GM23338 (cell line): ENCODE data around the gene TK1. TPM values are rescaled to one million over a fixed set of nuclear protein-coding genes. Genes with fewer than 3 reads are reported as not detected.

Experiments
- ATAC-seq: fragments of 200-7000 bp; cut with Tn5 transposase; 3 replicates; pipeline ENCODE4 v1.9.1; 2020
- DNase-seq: peaks from one replicate; pipeline ENCODE4 v3.0.0-alpha.2; 2015; ENCODE audit warnings: low spot score
- H2AFZ ChIP-seq: fragments of 200-600 bp; sonication (generic); 2 replicates; pipeline ENCODE4 v1.8.0; 2016; ENCODE audit warnings: antibody characterized with exemption, mild to moderate bottlenecking, moderate library complexity
- H3F3A ChIP-seq: fragments of 200-600 bp; sonication (generic); replicated peaks from 2 replicates; pipeline ENCODE4 v1.8.0; 2017; ENCODE audit warnings: antibody characterized with exemption, mixed run types, low read depth
- H3K27ac ChIP-seq: fragments of 200-600 bp; sonication (generic); 2 replicates; pipeline ENCODE4 v1.6.1; 2016; ENCODE audit warnings: low read depth
- H3K27me3 ChIP-seq: fragments of 200-600 bp; sonication (generic); 2 replicates; pipeline ENCODE4 v1.8.0; 2016; ENCODE audit warnings: mild to moderate bottlenecking, mixed run types, moderate library complexity; ENCODE audit not compliant: insufficient read depth
- H3K36me3 ChIP-seq: fragments of 200-600 bp; sonication (generic); 2 replicates; pipeline ENCODE4 v1.8.0; 2016; ENCODE audit warnings: mild to moderate bottlenecking; ENCODE audit not compliant: insufficient read depth
- H3K4me1 ChIP-seq: fragments of 200-600 bp; sonication (generic); 2 replicates; pipeline ENCODE4 v1.8.0; 2016; ENCODE audit warnings: mild to moderate bottlenecking, moderate library complexity; ENCODE audit not compliant: insufficient read depth
- H3K4me2 ChIP-seq: fragments of 200-600 bp; sonication (generic); 2 replicates; pipeline ENCODE4 v1.7.1; 2017; ENCODE audit warnings: mixed run types
- H3K4me3 ChIP-seq: fragments of 200-600 bp; sonication (generic); 2 replicates; pipeline ENCODE4 v1.6.1; 2016; ENCODE audit warnings: mixed run types
- H3K79me2 ChIP-seq: fragments of 200-600 bp; sonication (generic); replicated peaks from 2 replicates; pipeline ENCODE4 v1.8.0; 2017; ENCODE audit warnings: mild to moderate bottlenecking; ENCODE audit not compliant: insufficient read depth
- H3K9me2 ChIP-seq: fragments of 200-600 bp; sonication (generic); 2 replicates; pipeline ENCODE4 v1.8.0; 2017; ENCODE audit not compliant: insufficient read depth
- H4K20me1 ChIP-seq: fragments of 200-600 bp; sonication (generic); replicated peaks from 2 replicates; pipeline ENCODE4 v1.8.0; 2017; ENCODE audit warnings: mild to moderate bottlenecking; ENCODE audit not compliant: insufficient read depth
- H3K27ac Mint-ChIP-seq: 2 replicates; pipeline ENCODE4 v1.8.0; 2020; ENCODE audit warnings: inconsistent platforms, mild to moderate bottlenecking, moderate library complexity, mixed read lengths
- H3K27me3 Mint-ChIP-seq: 3 replicates; pipeline ENCODE4 v1.8.0; 2022; ENCODE audit warnings: low read depth, mild to moderate bottlenecking, moderate library complexity, mixed read lengths, inconsistent platforms; ENCODE audit not compliant: insufficient read depth, poor library complexity
- H3K36me3 Mint-ChIP-seq: 3 replicates; pipeline ENCODE4 v1.8.0; 2021; ENCODE audit warnings: low read depth, mild to moderate bottlenecking, inconsistent platforms, moderate library complexity, mixed read lengths
- H3K4me1 Mint-ChIP-seq: 3 replicates; pipeline ENCODE4 v1.8.0; 2020; ENCODE audit warnings: mild to moderate bottlenecking, inconsistent platforms, mixed read lengths
- H3K4me3 Mint-ChIP-seq: 3 replicates; pipeline ENCODE4 v1.8.0; 2021; ENCODE audit warnings: moderate library complexity, mild to moderate bottlenecking, inconsistent platforms, mixed read lengths
- H3K9me3 Mint-ChIP-seq: 3 replicates; pipeline ENCODE4 v1.8.0; 2020; ENCODE audit warnings: moderate library complexity, mild to moderate bottlenecking, inconsistent platforms, mixed read lengths
- CTCF ChIP-seq, 2 experiments: fragments of 200-600 bp in 1 of 2; sonication (generic) in 1 of 2; conservative IDR thresholded peaks; 2 replicates each; pipeline versions ENCODE4 v1.5.1 to v1.6.1; 2016 to 2017; ENCODE audit warnings: antibody characterized with exemption in 2 of 2, low read depth in 2 of 2, mild to moderate bottlenecking in 2 of 2, moderate library complexity in 1 of 2
- ETS1 ChIP-seq: IDR thresholded peaks from 2 replicates; pipeline ENCODE4 v1.6.1; 2016; ENCODE audit warnings: antibody characterized with exemption
- EZH2phosphoT487 ChIP-seq: fragments of 200-600 bp; sonication (generic); IDR thresholded peaks from one replicate; pipeline ENCODE4 v1.8.1; 2018; ENCODE audit warnings: antibody characterized with exemption; ENCODE audit not compliant: unreplicated experiment
- JUNB ChIP-seq: IDR thresholded peaks from one replicate; pipeline ENCODE4 v1.6.1; 2016; ENCODE audit warnings: antibody characterized with exemption; ENCODE audit not compliant: unreplicated experiment
- POLR2AphosphoS5 ChIP-seq: IDR thresholded peaks from 2 replicates; pipeline ENCODE4 v1.6.1; 2016; ENCODE audit warnings: antibody characterized with exemption, low read depth
- STAT1 ChIP-seq: IDR thresholded peaks from one replicate; pipeline ENCODE4 v1.6.1; 2016; ENCODE audit warnings: antibody characterized with exemption; ENCODE audit not compliant: unreplicated experiment
- ZNF114 ChIP-seq: fragments of 250-450 bp; sonication (Bioruptor Pico); IDR thresholded peaks from 2 replicates; pipeline ENCODE4 v1.5.0; 2020; ENCODE audit warnings: mild to moderate bottlenecking, moderate library complexity
- ZNF331 ChIP-seq: fragments of 250-450 bp; sonication (Bioruptor Pico); IDR thresholded peaks from 2 replicates; pipeline ENCODE4 v1.5.0; 2020; ENCODE audit warnings: low read depth, mild to moderate bottlenecking, moderate library complexity
- ZNF462 ChIP-seq: fragments of 250-450 bp; sonication (Bioruptor Pico); IDR thresholded peaks from 2 replicates; pipeline ENCODE4 v1.5.0; 2020; ENCODE audit warnings: mild to moderate bottlenecking, moderate library complexity
- polyA plus RNA-seq: library from polyadenylated mRNA; unstranded; fragments of >200 nt; fragmentation: Nextera tagmentation; extraction: Ambion mirVana; gene quantifications from 2 replicates; pipeline ENCODE4 v1.2.1, GENCODE V29; 2016
- total RNA-seq: library from RNA; depleted of rRNA; stranded (reverse); fragments of >200 nt; shearing (Covaris generic); gene quantifications from 2 replicates; pipeline ENCODE4 v1.2.3, GENCODE V29; 2014

The TK1 gene
- total and polyA plus RNA-seq, 2 experiments from 2014 or later: 74.5 to 84.4 TPM

- TF ChIP-seq ZNF462 (CRISPR knock-in tag): no peak
- TF ChIP-seq POLR2AphosphoS5: no peak
- TF ChIP-seq STAT1: no peak
- TF ChIP-seq ZNF114 (CRISPR knock-in tag): no peak
Observed at GRCh38 chr17:78232859-78233173, 46.0 kb upstream of the TK1 start (continued).

- peak overlapping the region; percentile 86 for H2AFZ ChIP-seq
- DNase-seq: peak; percentile 78
Observed at GRCh38 chr17:78231991-78232858, 45.4 kb upstream of the TK1 start.

More at GRCh38 chr17:78231991-78232858, 45.4 kb upstream of the TK1 start:
- Histone ChIP-seq H3K79me2 (no peaks in the 10 kb centered on the region), H3F3A (no peaks in the 10 kb centered on the region), H3K27ac (no peak overlapping the region), H3K4me2 (peak overlapping the region; percentile 90), H3K4me3 (peak overlapping the region; percentile 76), H3K4me1 (no peaks in the 10 kb centered on the region), H3K27me3 (peaks cover 26% of the 10 kb centered on the region), H3K9me2 (no peaks in the 10 kb centered on the region), H4K20me1 (no peaks in the 10 kb centered on the region), H3K36me3 (no peaks in the 10 kb centered on the region)
- H3K4me1 Mint-ChIP-seq: peaks cover 3% of the 10 kb centered on the region
- H3K27me3 Mint-ChIP-seq: peaks cover 27% of the 10 kb centered on the region
- H3K9me3 Mint-ChIP-seq: no peaks in the 10 kb centered on the region
- TF ChIP-seq EZH2phosphoT487: no peak
- no peak for TF ChIP-seq ETS1
- TF ChIP-seq ZNF331 (CRISPR knock-in tag): no peak
- no peak for TF ChIP-seq JUNB
- 0 out of 4 replicates have a peak, but pooled peaks of 1 of the 2 experiments have one; percentile 4 for TF ChIP-seq CTCF (conservative IDR thresholded peaks at IDR 0.05; ENCODE audit: low read depth in 2 of 2)
- H3K36me3 Mint-ChIP-seq: no peaks in the 10 kb centered on the region
- peak; percentile 71 for ATAC-seq
- H3K27ac Mint-ChIP-seq: no peak overlapping the region
- H3K4me3 Mint-ChIP-seq: peak overlapping the region; percentile 76
